Neuronal stem cell (in vitro differentiated cells): ENCODE data around the gene C2CD5.

Experiments
- DNase-seq: peaks from one replicate; pipeline ENCODE4 v3.0.0-alpha.2; 2013; ENCODE audit warnings: low spot score
- H2AFZ ChIP-seq: one replicate; pipeline ENCODE4 v1.6.1; 2013; ENCODE audit warnings: mild to moderate bottlenecking, low read length, inconsistent platforms
- H2AK5ac ChIP-seq: 2 replicates; pipeline ENCODE4 v1.6.1; 2013; ENCODE audit warnings: low read depth, mild to moderate bottlenecking, inconsistent platforms, low read length, moderate library complexity, mixed read lengths
- H2BK120ac ChIP-seq: 2 replicates; pipeline ENCODE4 v1.6.1; 2013; ENCODE audit warnings: low read depth, mild to moderate bottlenecking, inconsistent platforms, low read length, moderate library complexity, mixed read lengths
- H2BK12ac ChIP-seq: one replicate; pipeline ENCODE4 v1.6.1; 2013; ENCODE audit warnings: low read length, inconsistent platforms
- H2BK15ac ChIP-seq: 2 replicates; pipeline ENCODE4 v1.6.1; 2013; ENCODE audit warnings: mild to moderate bottlenecking, low read length, inconsistent platforms, mixed read lengths
- H2BK5ac ChIP-seq: one replicate; pipeline ENCODE4 v1.6.1; 2013; ENCODE audit warnings: inconsistent platforms, mild to moderate bottlenecking, low read length, moderate library complexity
- H3K14ac ChIP-seq: one replicate; pipeline ENCODE4 v1.6.1; 2013; ENCODE audit warnings: low read length, inconsistent platforms
- H3K18ac ChIP-seq: 2 replicates; pipeline ENCODE4 v1.6.1; 2013; ENCODE audit warnings: low read length, inconsistent platforms
- H3K23ac ChIP-seq: 2 replicates; pipeline ENCODE4 v1.6.1; 2013; ENCODE audit warnings: low read depth, mild to moderate bottlenecking, mixed read lengths, low read length, inconsistent platforms; ENCODE audit not compliant: poor library complexity
- H3K27ac ChIP-seq: replicated peaks from 3 replicates; pipeline ENCODE4 v1.5.1; 2013; ENCODE audit warnings: low read length, inconsistent platforms
- H3K27me3 ChIP-seq, 3 experiments: 2 replicates each; pipeline ENCODE4 v1.6.1; 2013; ENCODE audit warnings: low read length in 3 of 3, mild to moderate bottlenecking in 2 of 3, inconsistent platforms in 1 of 3, low read depth in 1 of 3, mixed read lengths in 1 of 3, moderate library complexity in 1 of 3; ENCODE audit not compliant: control insufficient read depth in 3 of 3, insufficient read depth in 3 of 3
- H3K36me3 ChIP-seq, 2 donors: replicated peaks in 1 of 2; 2 replicates each; pipeline ENCODE4 v1.6.1; 2013; ENCODE audit warnings: low read length in 2 of 2; ENCODE audit not compliant: control insufficient read depth in 2 of 2, insufficient read depth in 2 of 2
- H3K4ac ChIP-seq: 2 replicates; pipeline ENCODE4 v1.6.1; 2013; ENCODE audit warnings: inconsistent platforms, mild to moderate bottlenecking, low read length, moderate library complexity
- H3K4me1 ChIP-seq, 2 donors: 1 replicate in 1 of 2; 2 replicates in 1 of 2; pipeline ENCODE4 v1.6.1; 2013; ENCODE audit warnings: low read length in 2 of 2, low read depth in 1 of 2; ENCODE audit not compliant: control insufficient read depth in 2 of 2, insufficient read depth in 1 of 2
- H3K4me2 ChIP-seq: one replicate; pipeline ENCODE4 v1.6.1; 2013; ENCODE audit warnings: mild to moderate bottlenecking, low read length, inconsistent platforms; ENCODE audit not compliant: insufficient read depth, poor library complexity, severe bottlenecking
- H3K4me3 ChIP-seq, 2 donors: 2 replicates each; pipeline ENCODE4 v1.5.1; 2013; ENCODE audit warnings: low read length in 2 of 2, mild to moderate bottlenecking in 2 of 2, inconsistent platforms in 1 of 2, moderate library complexity in 1 of 2
- H3K79me1 ChIP-seq: one replicate; pipeline ENCODE4 v1.6.1; 2013; ENCODE audit warnings: low read depth, mild to moderate bottlenecking, inconsistent platforms, low read length, moderate library complexity
- H3K9ac ChIP-seq: one replicate; pipeline ENCODE4 v1.6.1; 2013; ENCODE audit warnings: mild to moderate bottlenecking, low read depth, low read length, inconsistent platforms; ENCODE audit not compliant: poor library complexity
- H3K9me3 ChIP-seq, 2 donors: replicated peaks in 1 of 2; 2 replicates each; pipeline versions ENCODE3 to v1.6.1; 2013; ENCODE audit warnings: low read length in 2 of 2, mild to moderate bottlenecking in 2 of 2, inconsistent platforms in 1 of 2, low read depth in 1 of 2, mixed read lengths in 1 of 2, moderate library complexity in 1 of 2; ENCODE audit not compliant: control insufficient read depth in 2 of 2, insufficient read depth in 1 of 2
- H4K8ac ChIP-seq: one replicate; pipeline ENCODE4 v1.6.1; 2013; ENCODE audit warnings: low read depth, mild to moderate bottlenecking, inconsistent platforms, low read length, moderate library complexity
- H4K91ac ChIP-seq: one replicate; pipeline ENCODE4 v1.6.1; 2013; ENCODE audit warnings: low read length, low read depth, mild to moderate bottlenecking, inconsistent platforms; ENCODE audit not compliant: poor library complexity
- WGBS, 2 donors: extraction: QIAGEN DNeasy Blood & Tissue Kit; methylation state at CpG; one replicate each; pipeline ENCODE4 v1.1.7; 2013; ENCODE audit warnings: missing lambda C conversion rate in 2 of 2, mixed read lengths in 1 of 2; ENCODE audit not compliant: insufficient read length in 2 of 2, insufficient replicate concordance in 1 of 2; ENCODE audit errors: extremely low coverage in 2 of 2; 5-methylcytosine and 5-hydroxymethylcytosine counted together

C2CD5 gene

GRCh38 chr12:22458298-22458937 is 85.9 kb downstream of the C2CD5 start:
- Histone ChIP-seq H3K18ac (no peak overlapping the region), H3K4me1 (no peaks in the 10 kb centered on the region), H3K27me3 (no peaks in the 10 kb centered on the region), H3K9ac (no peak overlapping the region), H2AK5ac (no peak overlapping the region), H3K14ac (no peak overlapping the region), H2BK5ac (no peak overlapping the region), H2AFZ (no peak overlapping the region), H3K4ac (no peak overlapping the region), H3K27ac (no peak overlapping the region), H4K8ac (no peak overlapping the region), H2BK15ac (no peak overlapping the region), H2BK120ac (no peak overlapping the region), H3K23ac (no peak overlapping the region), H3K4me3 (no peak overlapping the region), H4K91ac (no peak overlapping the region), H2BK12ac (no peak overlapping the region), H3K9me3 (no peaks in the 10 kb centered on the region), H3K36me3 (peaks cover 0 to 42% of the 10 kb centered on the region in 2 donors), H3K4me2 (no peak overlapping the region), H3K79me1 (no peaks in the 10 kb centered on the region)
- no CpG with 5 or more reads among the region's 6 CpGs for WGBS, 2 donors
- no peak for DNase-seq

GRCh38 chr12:22457085-22457484 is 87.3 kb downstream of the C2CD5 start:
- Histone ChIP-seq H3K23ac (no peak overlapping the region), H2BK5ac (no peak overlapping the region), H3K14ac (no peak overlapping the region), H4K8ac (no peak overlapping the region), H2AFZ (no peak overlapping the region), H3K36me3 (peaks cover 0 to 52% of the 10 kb centered on the region in 2 donors), H3K4ac (no peak overlapping the region), H3K79me1 (no peaks in the 10 kb centered on the region), H4K91ac (no peak overlapping the region), H3K27me3 (no peaks in the 10 kb centered on the region), H2AK5ac (no peak overlapping the region), H3K4me2 (no peak overlapping the region), H2BK15ac (no peak overlapping the region), H3K4me1 (no peaks in the 10 kb centered on the region), H3K27ac (no peak overlapping the region), H3K4me3 (no peak overlapping the region), H2BK120ac (no peak overlapping the region), H2BK12ac (no peak overlapping the region), H3K18ac (no peak overlapping the region), H3K9me3 (no peaks in the 10 kb centered on the region), H3K9ac (no peak overlapping the region)
- DNase-seq, result no peak
- WGBS, 2 donors, result no CpG with 5 or more reads among the region's 4 CpGs

- H2BK120ac ChIP-seq, result no peak overlapping the region
Measured at GRCh38 chr12:22453511-22453910, 90.8 kb downstream of the C2CD5 start.

GRCh38 chr12:22447223-22447622 is 97.1 kb downstream of the C2CD5 start:
- DNase-seq, result no peak
- Histone ChIP-seq H2BK120ac (no peak overlapping the region), H3K9me3 (no peaks in the 10 kb centered on the region), H3K9ac (no peak overlapping the region), H3K4me1 (no peaks in the 10 kb centered on the region), H4K8ac (no peak overlapping the region), H2BK5ac (no peak overlapping the region), H3K36me3 (peaks cover 0 to 24% of the 10 kb centered on the region in 2 donors), H3K18ac (no peak overlapping the region), H3K14ac (no peak overlapping the region), H3K23ac (no peak overlapping the region), H3K4me3 (no peak overlapping the region), H3K4me2 (no peak overlapping the region), H3K27ac (no peak overlapping the region), H2BK12ac (no peak overlapping the region), H2AK5ac (no peak overlapping the region), H3K27me3 (no peaks in the 10 kb centered on the region), H2BK15ac (no peak overlapping the region), H2AFZ (no peak overlapping the region), H3K79me1 (no peaks in the 10 kb centered on the region), H4K91ac (no peak overlapping the region), H3K4ac (no peak overlapping the region)
- WGBS, 2 donors, result no CpG with 5 or more reads among the region's 4 CpGs

More at GRCh38 chr12:22453511-22453910, 90.8 kb downstream of the C2CD5 start:
- no peak overlapping the region for H3K18ac ChIP-seq
- no peak overlapping the region for H4K8ac ChIP-seq
- H2AK5ac ChIP-seq, result no peak overlapping the region
- H3K27ac ChIP-seq, result no peak overlapping the region
- no peak overlapping the region for H3K4me2 ChIP-seq
- no peak overlapping the region for H3K23ac ChIP-seq
- H3K27me3 ChIP-seq, result no peaks in the 10 kb centered on the region
- no peak overlapping the region for H2BK15ac ChIP-seq
- DNase-seq, result no peak
- no CpG with 5 or more reads among the region's 3 CpGs for WGBS, 2 donors
- no peak overlapping the region for H3K9ac ChIP-seq
- H2BK5ac ChIP-seq, result no peak overlapping the region
- H2BK12ac ChIP-seq, result no peak overlapping the region
- no peak overlapping the region for H2AFZ ChIP-seq
- H3K4me1 ChIP-seq, result no peaks in the 10 kb centered on the region
- H3K4me3 ChIP-seq, result no peak overlapping the region
- H3K14ac ChIP-seq, result no peak overlapping the region
- no peak overlapping the region for H3K4ac ChIP-seq
- H4K91ac ChIP-seq, result no peak overlapping the region
- H3K9me3 ChIP-seq, result no peaks in the 10 kb centered on the region
- no peaks in the 10 kb centered on the region for H3K79me1 ChIP-seq
- H3K36me3 ChIP-seq, result peaks cover 0 to 70% of the 10 kb centered on the region in 2 donors
